Activated naive CD8-positive, alpha-beta T cell treated with anti-CD3 and anti-CD28 coated beads, Interleukin-2, amount 10 ng/mL, durations not matched to agents 7 days and 5 days (primary cell): Measurements from ENCODE around the gene DGKD. TPM values are rescaled to one million over a fixed set of nuclear protein-coding genes. Genes with fewer than 3 reads are reported as not detected.

Source experiments
- ATAC-seq: fragments of 150-1000 bp; cut with Tn5 transposase; one replicate; pipeline ENCODE4 v1.10.0; 2021; ENCODE audit warnings: low read depth, moderate library complexity
- POLR2A ChIA-PET: fragments of 350-600 bp; sonication (Branson Sonifier 250); formaldehyde crosslinking; loops from one replicate; lab custom pipeline; 2021; ENCODE audit warnings: antibody characterized with exemption; lab: Charles Lee
- DNase-seq: peaks from one replicate; pipeline ENCODE4 v3.0.0; 2021
- H3K27ac Mint-ChIP-seq: one replicate; pipeline ENCODE4 v1.8.0; 2022; ENCODE audit warnings: mild to moderate bottlenecking, mixed read lengths
- H3K27me3 Mint-ChIP-seq: one replicate; pipeline ENCODE4 v1.8.0; 2022; ENCODE audit warnings: mild to moderate bottlenecking, moderate library complexity, mixed read lengths
- H3K36me3 Mint-ChIP-seq: one replicate; pipeline ENCODE4 v1.8.0; 2021; ENCODE audit warnings: mild to moderate bottlenecking, mixed read lengths
- H3K4me1 Mint-ChIP-seq: one replicate; pipeline ENCODE4 v1.8.0; 2021; ENCODE audit warnings: mixed read lengths
- H3K4me3 Mint-ChIP-seq: one replicate; pipeline ENCODE4 v1.8.0; 2022; ENCODE audit warnings: mild to moderate bottlenecking, moderate library complexity, mixed read lengths
- H3K9me3 Mint-ChIP-seq: one replicate; pipeline ENCODE4 v1.8.0; 2021; ENCODE audit warnings: mixed read lengths
- total RNA-seq, 2 experiments: library from RNA; stranded (reverse); gene quantifications; one replicate each; pipeline ENCODE4 v1.2.3, GENCODE V29; 2021

Gene DGKD
- total RNA-seq, 2 experiments from 2014 or later = 114 to 132 TPM

DNA sequence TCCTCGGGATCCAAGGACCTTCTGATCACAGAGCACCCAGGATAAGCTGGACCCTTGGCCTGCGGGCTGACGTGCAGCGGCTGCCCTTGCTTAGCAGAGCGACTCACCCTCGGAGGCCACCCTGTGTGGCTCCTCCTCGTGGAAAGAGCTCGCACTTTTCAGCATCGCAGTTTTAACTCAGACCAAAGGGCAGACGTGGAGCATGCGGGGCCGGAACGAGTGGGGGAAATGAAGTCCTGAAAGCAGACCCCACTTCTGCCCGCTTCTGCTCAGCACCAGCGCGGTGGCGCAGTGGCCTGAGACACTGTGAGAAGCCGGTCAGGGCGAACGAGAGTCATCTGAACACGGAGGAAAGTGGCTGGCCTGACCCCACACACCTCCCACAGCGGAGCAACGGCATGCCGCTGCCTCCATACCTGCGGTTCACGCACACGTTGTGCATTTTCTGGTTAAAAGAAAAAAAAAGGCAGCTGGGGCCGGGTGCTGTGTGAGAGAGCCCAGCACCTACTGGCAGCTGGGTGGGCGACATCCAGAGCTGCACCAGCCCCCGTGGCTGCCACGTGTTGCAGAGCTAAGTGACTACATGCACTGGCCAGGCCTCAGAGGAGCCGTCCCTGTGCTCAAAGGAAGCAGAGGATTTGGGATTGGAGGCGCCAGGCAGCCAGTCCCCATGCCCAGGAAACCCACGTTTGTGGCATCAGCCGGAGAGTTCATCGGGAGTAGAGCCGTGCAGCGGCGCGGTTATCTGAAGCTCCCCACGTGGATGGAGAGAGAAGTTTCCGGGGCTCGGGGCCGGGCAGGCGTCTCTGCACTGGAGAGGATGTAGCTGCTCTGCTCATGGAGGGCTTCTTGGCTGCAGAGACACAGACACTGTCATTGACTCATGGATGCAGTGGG, 122.6 kb downstream of the DGKD start:
- H3K4me3 Mint-ChIP-seq = no peak overlapping the region
- ATAC-seq (no peak), DNase-seq (no peak)
- peaks cover 2% of the 10 kb centered on the region for H3K36me3 Mint-ChIP-seq
- no peaks in the 10 kb centered on the region for H3K27me3 Mint-ChIP-seq
- no peaks in the 10 kb centered on the region for H3K4me1 Mint-ChIP-seq
- POLR2A ChIA-PET = no interaction called here
- H3K27ac Mint-ChIP-seq = peak overlapping the region; percentile 9
- no peaks in the 10 kb centered on the region for H3K9me3 Mint-ChIP-seq

DNA sequence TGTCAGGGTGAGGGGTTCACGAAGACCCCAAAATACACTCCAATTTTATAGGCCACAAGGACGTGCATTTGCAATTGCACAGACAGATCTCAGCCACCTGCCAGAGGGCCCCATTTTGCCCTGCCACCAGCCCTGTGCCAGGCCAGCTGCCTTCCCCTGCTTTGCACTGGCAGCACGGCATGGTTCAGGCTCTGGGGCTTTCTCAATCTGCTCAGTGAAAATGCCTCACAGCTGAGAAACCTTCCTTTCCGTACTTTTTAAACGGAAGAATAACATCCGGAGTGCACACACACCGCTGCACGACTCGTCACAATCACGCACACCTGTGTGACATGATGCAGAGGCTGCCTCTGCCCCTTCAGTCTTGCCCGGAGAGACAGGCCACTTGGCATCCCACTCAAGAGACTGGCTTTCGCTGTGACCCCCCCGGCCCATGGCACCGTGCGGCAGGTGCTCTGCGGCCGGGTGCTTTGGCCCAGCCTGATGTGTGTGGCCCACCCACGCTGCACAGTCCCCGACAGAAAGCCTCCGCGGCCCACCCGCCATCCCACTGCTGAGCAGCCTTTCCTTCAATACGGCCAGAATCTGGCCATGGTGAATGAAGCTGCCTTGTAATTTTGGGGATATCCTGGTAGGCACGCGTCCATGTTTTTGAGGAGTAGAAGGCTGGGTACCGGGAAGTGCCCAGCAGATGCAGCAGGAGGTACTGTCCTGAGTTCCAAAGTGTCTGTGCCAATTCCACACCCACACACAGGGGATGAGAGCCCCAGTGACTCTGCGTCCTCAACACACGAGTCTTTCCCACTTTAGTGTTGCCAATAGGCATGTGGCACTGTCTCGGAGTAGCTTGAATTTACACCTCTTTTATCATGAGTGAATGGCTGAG, 123.5 kb downstream of the DGKD start:
- no peaks in the 10 kb centered on the region for H3K27me3 Mint-ChIP-seq

DNA sequence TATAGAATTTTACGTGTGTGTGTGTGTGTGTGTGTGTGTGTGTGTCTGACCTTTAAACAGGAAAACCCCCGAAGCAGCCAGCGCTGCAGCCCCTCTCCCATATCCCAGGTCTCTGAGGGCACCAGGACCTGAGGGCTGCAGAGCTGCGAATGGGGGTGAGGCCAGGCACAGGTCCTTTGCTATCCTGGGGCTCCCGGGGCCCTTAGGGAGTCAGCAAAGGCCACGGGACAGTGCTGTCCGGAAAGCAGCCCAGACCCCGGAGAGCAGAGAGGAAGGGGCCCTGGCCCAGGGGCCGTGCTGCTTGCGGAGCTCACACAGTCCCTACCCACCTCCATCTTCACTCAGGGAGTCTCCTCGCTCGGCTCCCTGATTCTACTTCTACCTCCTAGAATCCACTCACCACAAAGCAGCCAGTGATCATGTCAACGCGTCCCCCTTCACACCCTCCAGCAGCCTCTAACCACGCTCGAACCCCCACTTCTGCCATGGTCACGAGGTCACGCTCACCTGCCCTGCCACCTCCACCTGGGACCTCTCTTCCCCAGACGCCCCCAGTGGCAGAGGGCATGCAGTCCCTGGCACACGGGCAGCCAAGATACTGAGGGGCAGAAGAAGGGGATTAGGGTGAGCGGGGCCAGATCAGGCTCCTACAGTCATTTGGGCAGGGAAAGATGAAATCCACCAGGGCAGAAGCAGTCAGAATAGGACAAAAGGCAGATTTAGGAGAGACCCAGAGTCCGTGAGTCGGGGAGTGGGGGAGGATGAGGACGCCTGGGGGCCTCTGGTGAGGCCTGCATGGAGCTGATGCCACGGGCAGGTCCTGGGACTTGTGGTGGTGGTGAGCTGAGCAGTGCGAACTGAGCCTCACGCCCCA, 125.6 kb downstream of the DGKD start:
- DNase-seq (no peak), ATAC-seq (no peak)
- H3K27ac Mint-ChIP-seq = no peak overlapping the region
- H3K9me3 Mint-ChIP-seq = no peaks in the 10 kb centered on the region
- POLR2A ChIA-PET = no interaction called here
- no peaks in the 10 kb centered on the region for H3K27me3 Mint-ChIP-seq
- no peaks in the 10 kb centered on the region for H3K36me3 Mint-ChIP-seq
- no peak overlapping the region for H3K4me3 Mint-ChIP-seq
- H3K4me1 Mint-ChIP-seq = no peaks in the 10 kb centered on the region

More for the DNA sequence above, 123.5 kb downstream of the DGKD start:
- POLR2A ChIA-PET = no interaction called here
- Mint-ChIP-seq H3K9me3 (no peaks in the 10 kb centered on the region), H3K36me3 (no peaks in the 10 kb centered on the region), H3K4me1 (no peaks in the 10 kb centered on the region), H3K4me3 (no peak overlapping the region), H3K27ac (no peak overlapping the region)
- ATAC-seq (no peak), DNase-seq (no peak)

DNA sequence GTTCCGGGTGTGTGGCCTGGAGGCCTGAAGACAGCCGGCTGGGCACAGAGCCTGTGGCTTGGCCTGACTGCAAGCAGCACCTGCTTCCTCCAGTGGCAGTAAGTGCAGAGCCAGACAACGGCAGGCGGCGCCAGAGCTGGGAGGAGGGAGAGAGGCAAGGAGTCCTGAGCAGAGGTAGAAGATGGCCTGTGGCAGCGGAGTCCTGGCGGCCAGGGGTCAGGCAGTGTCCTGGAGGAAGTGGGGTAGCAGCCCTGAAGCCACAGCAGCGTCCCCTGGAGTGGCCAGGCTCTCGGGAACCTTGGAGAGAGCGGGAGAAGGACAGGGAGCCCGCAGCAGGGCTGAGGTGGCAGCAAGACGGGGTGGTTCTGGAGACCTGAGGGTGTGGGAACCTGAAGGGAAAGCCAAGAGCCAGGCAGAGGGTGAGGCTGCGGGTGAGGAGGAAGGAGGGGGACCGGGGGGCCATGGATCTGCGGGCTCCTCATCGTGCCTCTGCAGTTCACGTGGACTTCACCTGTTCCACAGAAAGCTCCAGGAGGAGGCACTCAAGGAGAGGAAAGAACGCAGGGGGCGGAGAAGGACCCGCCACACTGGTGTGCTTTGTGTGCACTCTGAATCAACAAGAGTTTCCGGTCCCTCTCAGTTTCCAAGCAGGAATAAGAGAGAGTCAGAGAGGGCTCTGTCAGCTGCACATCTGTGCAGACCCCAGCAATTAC, 126.4 kb downstream of the DGKD start:
- H3K4me1 Mint-ChIP-seq = no peaks in the 10 kb centered on the region
- no peaks in the 10 kb centered on the region for H3K36me3 Mint-ChIP-seq
- no peaks in the 10 kb centered on the region for H3K27me3 Mint-ChIP-seq
- ATAC-seq (no peak), DNase-seq (no peak)
- no peak overlapping the region for H3K27ac Mint-ChIP-seq
- no peaks in the 10 kb centered on the region for H3K9me3 Mint-ChIP-seq
- POLR2A ChIA-PET = no interaction called here
- no peak overlapping the region for H3K4me3 Mint-ChIP-seq

DNA sequence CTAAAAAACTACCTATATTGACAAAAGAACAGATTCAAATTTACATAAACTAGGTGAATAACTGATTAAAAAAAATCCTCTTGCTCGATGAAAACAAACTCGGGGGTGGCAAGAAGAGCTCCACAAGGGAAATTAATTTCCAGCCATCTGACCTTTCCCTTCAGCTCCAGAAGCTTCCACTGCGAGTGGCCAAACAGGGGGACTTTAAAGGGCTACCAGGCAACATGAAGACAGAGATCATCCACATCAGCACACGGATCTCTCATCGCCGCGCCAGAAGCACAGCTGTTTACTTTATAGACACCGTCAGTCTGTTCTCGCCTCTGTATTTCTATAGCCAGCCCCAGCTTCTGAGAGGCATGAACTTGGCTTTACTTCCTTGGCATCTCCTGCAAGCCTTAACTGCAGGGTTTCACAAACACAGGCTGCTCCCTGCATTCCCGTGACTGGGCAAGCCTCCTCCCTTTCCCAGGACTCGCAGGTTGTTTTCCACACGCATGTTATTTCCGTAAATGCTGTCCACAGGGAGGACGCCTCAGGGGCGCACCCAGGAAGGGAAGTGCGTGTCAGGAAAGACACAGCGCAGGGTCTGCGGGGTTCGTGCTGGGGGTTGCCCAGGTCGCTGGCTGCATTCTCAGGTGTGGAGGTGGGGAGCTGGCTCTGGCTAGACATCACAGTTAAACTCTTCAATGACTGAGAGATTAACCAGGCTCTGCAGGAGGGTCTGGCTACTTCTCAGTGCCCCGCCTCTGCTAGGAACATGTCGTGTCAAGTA, 127.3 kb downstream of the DGKD start:
- H3K4me3 Mint-ChIP-seq = no peak overlapping the region

DNA sequence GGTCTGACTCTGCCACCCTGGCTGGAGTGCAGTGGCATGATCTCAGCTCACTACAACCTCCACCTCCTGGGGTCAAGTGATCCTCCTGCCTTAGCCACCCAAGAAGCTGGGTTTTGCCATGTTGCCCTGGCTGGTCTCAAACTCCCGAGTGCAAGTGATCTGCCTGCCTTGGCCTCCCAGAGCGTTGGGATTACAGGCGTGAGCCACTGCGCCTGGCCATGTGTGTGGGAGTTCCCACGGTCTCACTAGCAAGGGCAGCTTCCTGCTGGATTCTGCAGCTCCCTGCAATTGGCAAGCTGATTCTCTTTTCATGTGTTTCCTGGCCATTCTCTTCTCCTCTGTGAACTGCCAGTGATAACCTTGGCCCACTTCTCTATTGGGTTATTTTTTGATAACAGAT, 128.3 kb downstream of the DGKD start:
- no peak for ATAC-seq
- Mint-ChIP-seq H3K27me3 (no peaks in the 10 kb centered on the region), H3K27ac (no peak overlapping the region), H3K36me3 (no peaks in the 10 kb centered on the region), H3K9me3 (no peaks in the 10 kb centered on the region), H3K4me1 (no peaks in the 10 kb centered on the region), H3K4me3 (no peak overlapping the region)
- DNase-seq = no peak
- POLR2A ChIA-PET = no interaction called here

More for the DNA sequence above, 127.3 kb downstream of the DGKD start:
- Mint-ChIP-seq H3K9me3 (no peaks in the 10 kb centered on the region), H3K27me3 (no peaks in the 10 kb centered on the region), H3K4me1 (no peaks in the 10 kb centered on the region), H3K36me3 (no peaks in the 10 kb centered on the region), H3K27ac (no peak overlapping the region)
- no peak for ATAC-seq
- DNase-seq = no peak
- POLR2A ChIA-PET = no interaction called here

DNA sequence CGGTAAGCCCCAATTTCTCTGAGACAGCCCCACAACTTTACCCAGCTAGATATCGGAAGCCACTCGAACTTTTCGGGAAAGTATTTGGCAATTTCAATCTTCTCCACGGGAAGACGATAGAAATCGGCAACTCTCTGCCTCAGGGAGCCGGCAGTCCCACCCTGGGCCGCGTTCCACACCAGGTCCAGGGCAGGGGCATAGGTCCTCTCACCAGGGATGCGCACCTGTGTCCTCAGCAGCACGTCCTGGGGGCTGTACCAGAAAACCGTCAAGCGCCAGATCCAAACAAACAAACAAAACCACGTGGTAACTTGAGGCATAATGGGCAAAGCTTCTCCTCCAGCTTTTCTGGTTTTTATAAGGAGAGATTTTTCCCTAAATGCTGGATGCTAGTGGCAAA, 131.4 kb downstream of the DGKD start:
- POLR2A ChIA-PET = no interaction called here
- no peak overlapping the region for H3K27ac Mint-ChIP-seq
- H3K27me3 Mint-ChIP-seq = no peaks in the 10 kb centered on the region
- no peaks in the 10 kb centered on the region for H3K36me3 Mint-ChIP-seq
- no peak overlapping the region for H3K4me3 Mint-ChIP-seq
- no peaks in the 10 kb centered on the region for H3K4me1 Mint-ChIP-seq
- no peak for ATAC-seq
- DNase-seq = no peak
- H3K9me3 Mint-ChIP-seq = no peaks in the 10 kb centered on the region

DNA sequence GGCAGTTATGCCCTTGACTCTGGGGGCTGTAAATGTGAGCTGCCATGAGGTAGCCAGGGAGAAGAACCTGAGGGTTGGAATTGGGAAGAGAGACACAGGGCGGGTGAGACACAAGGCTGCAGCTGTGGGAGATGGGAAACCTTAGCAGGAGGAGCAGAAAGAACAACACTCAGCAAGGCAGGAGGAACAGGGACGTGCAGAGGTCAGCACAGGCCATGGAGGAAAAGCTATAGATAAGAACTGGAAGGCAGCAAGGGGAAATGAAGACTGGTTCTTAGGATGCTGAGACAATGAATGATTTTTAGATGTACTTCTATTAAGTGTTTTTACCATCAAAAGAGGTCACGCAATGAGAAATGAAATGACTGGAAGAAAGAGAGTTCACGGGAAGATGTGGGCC, 132.1 kb downstream of the DGKD start:
- H3K9me3 Mint-ChIP-seq = no peaks in the 10 kb centered on the region
- no peaks in the 10 kb centered on the region for H3K4me1 Mint-ChIP-seq
- DNase-seq (no peak), ATAC-seq (no peak)
- H3K27me3 Mint-ChIP-seq = no peaks in the 10 kb centered on the region
- POLR2A ChIA-PET = no interaction called here
- H3K27ac Mint-ChIP-seq = no peak overlapping the region
- H3K4me3 Mint-ChIP-seq = no peak overlapping the region
- H3K36me3 Mint-ChIP-seq = no peaks in the 10 kb centered on the region

DNA sequence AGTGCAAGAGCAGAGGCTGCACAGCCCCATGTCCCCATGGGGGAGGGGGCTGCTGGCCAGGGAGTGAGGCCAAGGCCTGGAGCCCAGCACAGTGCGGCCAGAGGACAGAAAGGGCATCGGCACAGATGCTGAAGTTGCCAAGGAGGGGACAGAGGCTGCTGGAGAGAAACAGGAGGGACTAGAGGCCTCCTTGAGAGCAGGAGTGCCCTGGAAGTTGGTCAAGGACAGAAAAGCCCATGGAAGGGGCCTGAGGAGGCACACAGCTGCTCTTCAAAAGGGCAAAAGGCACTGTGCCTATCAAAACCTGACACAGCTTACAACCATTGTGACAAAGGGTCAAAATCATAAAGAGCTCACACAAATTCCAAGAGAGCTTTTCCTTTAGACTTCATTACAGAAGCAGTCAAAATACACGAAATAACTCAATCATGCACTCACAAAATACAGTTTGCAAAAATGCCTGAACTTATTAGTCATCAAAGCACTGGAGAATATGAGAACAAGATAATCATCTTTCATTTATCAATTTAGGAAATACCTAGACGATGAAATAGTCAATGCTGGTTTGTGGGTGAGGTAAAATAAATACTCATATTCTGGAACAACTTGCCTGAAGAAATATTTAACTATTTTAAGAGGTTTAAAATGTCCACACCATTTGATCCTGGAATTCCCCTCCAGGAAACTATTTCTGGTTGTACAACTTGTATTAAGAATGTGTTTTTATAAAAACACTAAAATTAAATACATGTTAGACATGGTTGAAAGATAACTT, 132.7 kb downstream of the DGKD start:
- Mint-ChIP-seq H3K9me3 (no peaks in the 10 kb centered on the region), H3K27me3 (no peaks in the 10 kb centered on the region), H3K4me1 (no peaks in the 10 kb centered on the region), H3K4me3 (no peak overlapping the region), H3K36me3 (no peaks in the 10 kb centered on the region), H3K27ac (no peak overlapping the region)
- ATAC-seq (no peak), DNase-seq (no peak)
- POLR2A ChIA-PET = no interaction called here

DNA sequence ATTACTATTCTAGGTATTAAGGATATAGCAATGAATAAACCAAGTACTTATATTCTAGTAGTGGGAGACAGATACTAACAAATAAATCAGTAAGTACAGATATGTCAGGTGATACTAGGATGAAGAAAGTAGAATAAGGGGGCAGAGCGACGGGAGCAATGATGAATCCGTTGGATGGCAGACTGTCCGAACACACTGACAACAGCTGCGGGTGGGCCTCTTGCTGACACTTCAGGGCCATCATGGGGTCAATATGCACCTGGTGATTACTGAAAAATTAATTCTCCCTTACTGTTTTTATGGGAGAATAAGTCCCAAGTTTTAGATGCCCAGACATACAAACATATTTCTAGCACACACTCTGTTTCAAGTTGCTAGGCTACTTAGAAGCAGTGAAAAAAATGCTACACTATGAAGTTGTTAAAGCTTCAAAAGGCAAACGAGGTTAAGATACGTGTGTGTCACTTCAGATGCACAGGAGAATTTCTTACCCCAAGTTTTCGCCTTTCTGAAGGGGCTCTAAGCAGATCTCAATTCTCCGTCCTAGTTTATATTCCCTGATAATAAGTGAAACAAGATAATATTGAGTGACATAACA, 133.6 kb downstream of the DGKD start:
- H3K4me3 Mint-ChIP-seq = no peak overlapping the region
- no peak overlapping the region for H3K27ac Mint-ChIP-seq
- no peaks in the 10 kb centered on the region for H3K9me3 Mint-ChIP-seq
- POLR2A ChIA-PET = no interaction called here
- DNase-seq (no peak), ATAC-seq (no peak)
- no peaks in the 10 kb centered on the region for H3K4me1 Mint-ChIP-seq
- H3K27me3 Mint-ChIP-seq = no peaks in the 10 kb centered on the region
- H3K36me3 Mint-ChIP-seq = no peaks in the 10 kb centered on the region

DNA sequence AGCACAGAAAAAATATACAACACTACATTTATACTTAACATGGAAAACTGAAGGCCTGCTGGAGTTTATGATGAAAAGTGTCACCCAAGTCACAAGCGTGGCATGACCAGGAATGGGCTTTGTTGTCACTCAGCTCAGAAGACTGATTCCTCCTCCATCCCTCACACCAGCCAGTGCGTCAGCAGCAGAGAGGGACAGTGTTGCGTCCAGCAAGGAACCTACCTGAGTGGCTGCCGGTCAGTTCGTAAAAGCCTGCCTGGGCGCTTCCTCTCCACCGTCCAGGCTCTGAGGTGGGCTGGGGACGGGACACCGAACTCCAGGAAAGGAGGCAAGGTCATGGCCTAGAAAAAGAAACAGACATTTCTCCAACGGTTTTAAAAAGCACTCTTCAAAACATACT, 134.8 kb downstream of the DGKD start:
- ATAC-seq (no peak), DNase-seq (no peak)
- POLR2A ChIA-PET = no interaction called here
- H3K9me3 Mint-ChIP-seq = no peaks in the 10 kb centered on the region
- H3K36me3 Mint-ChIP-seq = no peaks in the 10 kb centered on the region
- no peak overlapping the region for H3K27ac Mint-ChIP-seq
- H3K4me3 Mint-ChIP-seq = no peak overlapping the region
- no peaks in the 10 kb centered on the region for H3K27me3 Mint-ChIP-seq
- no peaks in the 10 kb centered on the region for H3K4me1 Mint-ChIP-seq
